Kidney epithelial cell (primary cell): ENCODE measurements around the gene PRKAA1. TPM values are rescaled to one million over a fixed set of nuclear protein-coding genes. Genes with fewer than 3 reads are reported as not detected.

Source experiments
- DNase-seq: peaks from one replicate; pipeline ENCODE4 v3.0.0-alpha.2; 2010; ENCODE audit warnings: low read depth
- H3K27me3 ChIP-seq: 2 replicates; pipeline ENCODE4 v1.6.0; 2011; ENCODE audit warnings: low read length; ENCODE audit not compliant: control insufficient read depth, insufficient read depth
- H3K36me3 ChIP-seq: 2 replicates; pipeline ENCODE4 v1.5.1; 2011; ENCODE audit warnings: low read length; ENCODE audit not compliant: control insufficient read depth, insufficient read depth
- H3K4me3 ChIP-seq: 2 replicates; pipeline ENCODE4 v1.5.1; 2011; ENCODE audit warnings: low read depth, mild to moderate bottlenecking, control low read depth, low read length
- total RNA-seq: library from RNA; depleted of rRNA; stranded (reverse); fragments of >200 nt; gene quantifications from 2 replicates; pipeline ENCODE4 v1.2.3, GENCODE V29; 2015
- TF ChIP-seq, protein P1 (sequence below): IDR thresholded peaks from 2 replicates; pipeline ENCODE4 v1.5.1; 2011; ENCODE audit warnings: mild to moderate bottlenecking, moderate library complexity, low read length, control low read depth, inconsistent platforms; ENCODE audit not compliant: insufficient read depth, poor library complexity, severe bottlenecking

The PRKAA1 gene
- total RNA-seq, 1 donor from 2014 or later: 46.6 TPM

DNA sequence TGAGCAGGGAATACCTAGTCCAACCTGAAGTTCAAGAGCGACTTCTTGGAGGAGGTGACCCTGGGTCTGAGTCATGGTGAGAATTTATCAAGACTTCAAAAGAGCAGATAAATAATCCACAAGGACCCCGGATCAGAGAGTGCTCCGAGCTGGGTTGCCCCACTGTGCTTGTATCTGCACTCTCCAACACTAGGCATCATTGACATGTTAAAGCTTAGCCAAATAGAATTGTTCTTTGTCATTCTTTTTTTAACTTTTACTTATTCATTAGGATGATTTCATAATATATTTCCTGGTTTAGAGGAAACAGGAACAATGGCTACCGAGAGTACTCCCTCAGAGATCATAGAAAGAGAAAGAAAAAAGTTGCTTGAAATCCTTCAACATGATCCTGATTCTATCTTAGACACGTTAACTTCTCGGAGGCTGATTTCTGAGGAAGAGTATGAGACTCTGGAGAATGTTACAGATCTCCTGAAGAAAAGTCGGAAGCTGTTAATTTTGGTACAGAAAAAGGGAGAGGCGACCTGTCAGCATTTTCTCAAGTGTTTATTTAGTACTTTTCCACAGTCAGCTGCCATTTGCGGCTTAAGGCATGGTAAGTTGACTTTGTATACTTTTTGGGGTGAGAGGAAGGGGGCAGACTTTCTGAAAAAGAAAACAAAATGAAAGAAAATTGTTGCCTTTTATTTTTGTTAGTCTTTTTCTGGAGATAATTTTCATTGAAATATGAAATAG is 43.1 kb upstream of the PRKAA1 start, which contains the start of gene CARD6:
CARD6 (plus strand) TSS at position 300 of the 738 bp plus-strand sequence; CDS start at position 316, 16 bp downstream.
- no peaks in the 10 kb centered on the region for H3K27me3 ChIP-seq
- TF ChIP-seq, protein P1, sequence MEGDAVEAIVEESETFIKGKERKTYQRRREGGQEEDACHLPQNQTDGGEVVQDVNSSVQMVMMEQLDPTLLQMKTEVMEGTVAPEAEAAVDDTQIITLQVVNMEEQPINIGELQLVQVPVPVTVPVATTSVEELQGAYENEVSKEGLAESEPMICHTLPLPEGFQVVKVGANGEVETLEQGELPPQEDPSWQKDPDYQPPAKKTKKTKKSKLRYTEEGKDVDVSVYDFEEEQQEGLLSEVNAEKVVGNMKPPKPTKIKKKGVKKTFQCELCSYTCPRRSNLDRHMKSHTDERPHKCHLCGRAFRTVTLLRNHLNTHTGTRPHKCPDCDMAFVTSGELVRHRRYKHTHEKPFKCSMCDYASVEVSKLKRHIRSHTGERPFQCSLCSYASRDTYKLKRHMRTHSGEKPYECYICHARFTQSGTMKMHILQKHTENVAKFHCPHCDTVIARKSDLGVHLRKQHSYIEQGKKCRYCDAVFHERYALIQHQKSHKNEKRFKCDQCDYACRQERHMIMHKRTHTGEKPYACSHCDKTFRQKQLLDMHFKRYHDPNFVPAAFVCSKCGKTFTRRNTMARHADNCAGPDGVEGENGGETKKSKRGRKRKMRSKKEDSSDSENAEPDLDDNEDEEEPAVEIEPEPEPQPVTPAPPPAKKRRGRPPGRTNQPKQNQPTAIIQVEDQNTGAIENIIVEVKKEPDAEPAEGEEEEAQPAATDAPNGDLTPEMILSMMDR: no peak
- no peak for DNase-seq
- H3K4me3 ChIP-seq: peak within 1 kb of the TSS; percentile 7
- H3K36me3 ChIP-seq: no peaks in the 10 kb centered on the region

DNA sequence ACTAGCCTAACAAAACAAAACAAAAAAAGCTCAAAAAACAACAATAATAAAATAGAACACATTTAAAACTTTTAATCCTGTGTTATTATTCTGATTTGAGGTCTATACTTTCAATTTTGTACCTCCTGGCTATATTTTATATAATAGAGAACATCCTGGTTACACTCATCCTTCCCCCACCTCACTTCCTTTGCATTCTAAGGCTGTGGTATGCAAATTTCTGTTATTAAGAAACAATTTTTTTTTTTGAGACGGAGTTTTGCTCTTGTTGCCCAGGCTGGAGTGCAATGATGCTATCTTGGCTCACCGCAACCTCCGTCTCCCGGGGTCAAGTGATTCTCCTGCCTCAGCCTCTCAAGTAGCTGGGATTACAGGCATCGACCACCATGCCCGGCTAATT is 39.9 kb upstream of the PRKAA1 start:
- no peak for DNase-seq
- no peaks in the 10 kb centered on the region for H3K27me3 ChIP-seq
- H3K36me3 ChIP-seq: no peaks in the 10 kb centered on the region
- TF ChIP-seq, protein P1: no peak
- no peak overlapping the region for H3K4me3 ChIP-seq

DNA sequence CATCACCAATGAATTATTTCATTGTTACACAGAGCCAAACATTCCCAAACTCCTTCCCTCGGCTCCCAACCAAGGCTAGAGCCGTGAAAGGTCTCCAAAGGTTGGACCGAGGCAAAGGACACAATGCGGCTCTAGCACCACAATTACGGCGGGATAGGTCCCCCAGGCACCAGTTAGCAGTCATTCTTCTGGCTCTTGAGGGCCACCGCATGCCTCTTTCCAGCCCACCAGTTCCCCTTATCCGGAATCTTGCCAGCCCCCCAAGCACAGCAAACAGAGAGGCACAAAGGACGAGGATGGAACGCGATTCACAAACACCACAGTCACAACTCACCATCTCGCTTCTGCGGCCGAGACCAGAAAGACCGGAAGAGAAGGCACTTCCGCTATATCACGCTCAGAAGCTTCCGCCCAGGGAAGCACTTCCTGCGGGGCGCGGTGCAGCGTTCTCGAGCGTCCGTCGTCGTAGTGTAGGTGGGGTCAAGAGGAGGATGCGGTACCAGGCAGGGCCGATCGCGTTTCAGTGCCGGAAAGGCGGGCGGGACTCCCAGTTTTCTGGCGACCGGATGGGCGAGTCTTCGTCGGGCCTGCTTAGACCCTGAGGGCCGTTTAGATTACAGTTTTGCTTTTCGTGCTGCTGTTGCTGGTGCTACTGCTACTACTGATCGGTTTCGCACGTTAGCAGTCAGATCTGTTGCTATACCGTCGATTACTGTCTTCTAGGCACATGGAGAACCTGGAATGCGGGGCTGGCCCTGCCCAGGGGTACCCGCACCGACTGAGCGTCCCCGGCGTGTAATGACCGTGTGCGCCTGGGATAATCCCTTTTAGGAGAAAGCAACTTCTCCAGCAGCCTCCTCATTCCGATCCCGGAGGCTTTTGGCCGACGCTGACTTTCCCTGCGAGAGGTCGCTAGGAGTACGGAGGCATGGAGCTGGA is 36.9 kb upstream of the PRKAA1 start, which contains the start of gene RPL37:
RPL37 (minus strand) TSS at position 374 of the 939 bp plus-strand sequence; CDS start at position 337, 37 bp downstream.
- peaks cover 1% of the 10 kb centered on the region for H3K36me3 ChIP-seq
- TF ChIP-seq, protein P1: no peak
- H3K27me3 ChIP-seq: no peaks in the 10 kb centered on the region
- peak; percentile 80 for DNase-seq
- peak within 1 kb of the TSS; percentile 79 for H3K4me3 ChIP-seq

GRCh38 chr5:40834391-40834848 is 36.2 kb upstream of the PRKAA1 start:
- H3K36me3 ChIP-seq: peaks cover 1% of the 10 kb centered on the region
- DNase-seq: no peak

DNA sequence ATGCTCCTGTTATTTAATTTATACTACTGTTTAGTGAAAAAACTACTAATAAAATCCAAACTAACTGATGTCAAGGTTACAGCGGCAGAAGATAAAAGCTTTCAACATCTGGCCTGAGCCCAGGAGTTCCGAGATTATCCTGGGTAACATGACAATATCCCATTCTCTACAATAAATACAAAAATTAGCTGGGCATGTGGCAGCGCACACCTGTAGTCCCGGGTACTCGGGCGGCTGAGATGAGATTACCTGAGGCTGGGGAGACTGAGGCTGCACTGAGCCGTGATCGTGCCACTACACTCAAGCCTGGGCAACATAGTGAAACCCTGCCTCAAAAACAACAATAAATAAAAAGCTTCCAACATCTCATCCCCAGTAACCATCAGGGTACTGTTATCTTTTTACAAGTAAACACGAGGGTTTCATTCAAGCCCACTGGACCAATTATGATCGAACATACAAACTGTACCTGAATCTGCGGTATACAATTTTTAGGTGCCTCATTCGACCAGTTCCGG is 35.6 kb upstream of the PRKAA1 start:
- TF ChIP-seq, protein P1: no peak
- DNase-seq: no peak
- Histone ChIP-seq H3K36me3 (peaks cover 1% of the 10 kb centered on the region), H3K27me3 (no peaks in the 10 kb centered on the region), H3K4me3 (peak overlapping the region; percentile 79)

More at GRCh38 chr5:40834391-40834848, 36.2 kb upstream of the PRKAA1 start:
- H3K27me3 ChIP-seq: no peaks in the 10 kb centered on the region
- H3K4me3 ChIP-seq: peak overlapping the region; percentile 79
- TF ChIP-seq, protein P1: no peak
